Activated B cell treated with CpG ODN at 0.5 μM for 24 hours (primary cell): ENCODE measurements around the gene ZDHHC13. TPM values are rescaled to one million over a fixed set of nuclear protein-coding genes. Genes with fewer than 3 reads are reported as not detected.

Experiments used
- ATAC-seq: fragments of 200-7000 bp; cut with Tn5 transposase; one replicate; pipeline ENCODE4 v1.10.0; 2021; ENCODE audit warnings: low read depth, mild to moderate bottlenecking, moderate library complexity
- CTCF ChIA-PET: fragments of 350-600 bp; sonication (Branson Sonifier 250); formaldehyde crosslinking; loops from one replicate; lab custom pipeline; 2021; ENCODE audit warnings: antibody characterized with exemption; lab: Charles Lee
- POLR2A ChIA-PET: fragments of 350-600 bp; sonication (Branson Sonifier 250); formaldehyde crosslinking; loops from one replicate; lab custom pipeline; 2021; ENCODE audit warnings: antibody characterized with exemption; lab: Charles Lee
- DNase-seq: peaks from one replicate; pipeline ENCODE4 v3.0.0; 2022
- H3K27ac Mint-ChIP-seq: one replicate; pipeline ENCODE4 v1.8.0; 2020; ENCODE audit warnings: mixed read lengths
- H3K27me3 Mint-ChIP-seq: one replicate; pipeline ENCODE4 v1.8.0; 2021; ENCODE audit warnings: mixed read lengths
- H3K36me3 Mint-ChIP-seq: one replicate; pipeline ENCODE4 v1.8.0; 2021; ENCODE audit warnings: low read depth, mixed read lengths
- H3K4me1 Mint-ChIP-seq: one replicate; pipeline ENCODE4 v1.8.0; 2021; ENCODE audit warnings: mixed read lengths
- H3K4me3 Mint-ChIP-seq: one replicate; pipeline ENCODE4 v1.8.0; 2020; ENCODE audit warnings: mild to moderate bottlenecking, mixed read lengths
- H3K9me3 Mint-ChIP-seq: one replicate; pipeline ENCODE4 v1.8.0; 2020; ENCODE audit warnings: mixed read lengths
- intact Hi-C: fragments of 100-400 bp; cut with micrococcal nuclease; formaldehyde crosslinking; loops from one replicate; pipeline ENCODE4 v1.15.1; 2024
- total RNA-seq: library from RNA; stranded (reverse); gene quantifications from 2 replicates; pipeline ENCODE4 v1.2.3, GENCODE V29; 2022
- TF ChIP-seq, protein P1 (sequence below): fragments of 200-600 bp; IDR thresholded peaks from one replicate; pipeline ENCODE4 v1.8.0; 2022; ENCODE audit warnings: antibody characterized with exemption, mild to moderate bottlenecking

The ZDHHC13 gene
- total RNA-seq, 1 donor from 2014 or later: 25.2 TPM

DNA sequence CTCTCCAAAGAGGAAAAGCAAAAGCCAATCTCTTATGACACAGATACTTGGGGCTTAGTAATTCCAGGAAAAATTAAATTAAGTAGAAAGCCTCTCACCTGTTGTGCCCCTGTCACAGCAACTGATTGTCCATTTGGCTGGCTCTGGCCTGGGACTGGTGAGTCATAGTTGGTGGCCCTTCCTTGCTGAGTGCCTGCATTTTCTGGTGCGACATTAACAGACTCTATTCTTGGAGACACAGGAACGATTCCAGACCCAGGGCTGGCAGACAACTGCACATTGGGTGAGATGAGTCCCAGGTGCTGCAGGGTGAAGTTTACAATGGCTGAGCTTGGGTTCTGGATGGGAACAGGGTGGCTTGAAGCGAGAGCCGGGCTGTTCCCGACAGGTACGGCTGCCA is 108.2 kb downstream of the ZDHHC13 start:
- H3K9me3 Mint-ChIP-seq: peaks cover 3% of the 10 kb centered on the region
- TF ChIP-seq, protein P1, sequence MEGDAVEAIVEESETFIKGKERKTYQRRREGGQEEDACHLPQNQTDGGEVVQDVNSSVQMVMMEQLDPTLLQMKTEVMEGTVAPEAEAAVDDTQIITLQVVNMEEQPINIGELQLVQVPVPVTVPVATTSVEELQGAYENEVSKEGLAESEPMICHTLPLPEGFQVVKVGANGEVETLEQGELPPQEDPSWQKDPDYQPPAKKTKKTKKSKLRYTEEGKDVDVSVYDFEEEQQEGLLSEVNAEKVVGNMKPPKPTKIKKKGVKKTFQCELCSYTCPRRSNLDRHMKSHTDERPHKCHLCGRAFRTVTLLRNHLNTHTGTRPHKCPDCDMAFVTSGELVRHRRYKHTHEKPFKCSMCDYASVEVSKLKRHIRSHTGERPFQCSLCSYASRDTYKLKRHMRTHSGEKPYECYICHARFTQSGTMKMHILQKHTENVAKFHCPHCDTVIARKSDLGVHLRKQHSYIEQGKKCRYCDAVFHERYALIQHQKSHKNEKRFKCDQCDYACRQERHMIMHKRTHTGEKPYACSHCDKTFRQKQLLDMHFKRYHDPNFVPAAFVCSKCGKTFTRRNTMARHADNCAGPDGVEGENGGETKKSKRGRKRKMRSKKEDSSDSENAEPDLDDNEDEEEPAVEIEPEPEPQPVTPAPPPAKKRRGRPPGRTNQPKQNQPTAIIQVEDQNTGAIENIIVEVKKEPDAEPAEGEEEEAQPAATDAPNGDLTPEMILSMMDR: no peak
- H3K27me3 Mint-ChIP-seq: no peaks in the 10 kb centered on the region
- no peak for DNase-seq
- no peak overlapping the region for H3K4me3 Mint-ChIP-seq
- ChIA-PET POLR2A (no interaction called here), CTCF (interaction anchor here (1.3 kb wide), 1 partner anchor 33 kb away, joined by 3 read pairs; no protein-coding TSS in a partner anchor)
- no peak overlapping the region for H3K27ac Mint-ChIP-seq
- no peaks in the 10 kb centered on the region for H3K36me3 Mint-ChIP-seq
- intact Hi-C loops: no loop called here
- no peak for ATAC-seq
- H3K4me1 Mint-ChIP-seq: no peaks in the 10 kb centered on the region

DNA sequence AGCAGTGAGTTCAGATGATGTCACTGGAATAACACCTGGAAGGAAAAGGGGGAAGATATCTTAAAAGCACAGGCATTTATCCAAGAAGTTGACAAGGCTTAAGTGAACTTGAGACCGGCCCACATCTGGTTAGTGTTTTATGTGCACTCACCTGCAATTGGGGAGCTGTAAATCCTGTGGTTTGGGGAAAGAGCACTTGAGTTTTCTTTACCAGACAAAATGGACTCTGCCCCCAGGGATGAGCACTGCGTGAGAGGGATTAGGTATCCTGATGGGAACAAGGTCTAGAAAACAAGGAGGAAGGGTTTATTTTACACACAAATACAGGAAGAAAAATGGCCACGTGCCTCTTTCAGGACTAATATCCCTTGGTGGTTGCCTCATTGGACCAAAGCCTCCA is 108.6 kb downstream of the ZDHHC13 start:
- peaks cover 3% of the 10 kb centered on the region for H3K9me3 Mint-ChIP-seq
- no peaks in the 10 kb centered on the region for H3K4me1 Mint-ChIP-seq
- DNase-seq (no peak), ATAC-seq (no peak)
- no peak overlapping the region for H3K4me3 Mint-ChIP-seq
- ChIA-PET CTCF (interaction anchor here (1.3 kb wide), 1 partner anchor 32 kb away, joined by 3 read pairs; no protein-coding TSS in a partner anchor), POLR2A (no interaction called here)
- intact Hi-C loops: no loop called here
- H3K27me3 Mint-ChIP-seq: no peaks in the 10 kb centered on the region
- TF ChIP-seq, protein P1: no peak
- H3K27ac Mint-ChIP-seq: no peak overlapping the region
- no peaks in the 10 kb centered on the region for H3K36me3 Mint-ChIP-seq

Other genes with a start within 250 kb of the ZDHHC13 start
- not detected in 2 replicates for gene MRGPRX1, start 177.8 kb upstream of the ZDHHC13 start, total RNA-seq
- gene MRGPRX2, start 56.5 kb upstream of the ZDHHC13 start, total RNA-seq: not detected in 2 replicates
- not detected in 2 replicates for gene CSRP3, start 84.8 kb downstream of the ZDHHC13 start, total RNA-seq
- 0.82 and 0.88 TPM in 2 replicates for gene E2F8, start 123.8 kb downstream of the ZDHHC13 start, total RNA-seq